H9 (cell line): Measurements from ENCODE around the gene LRRC39. TPM values are rescaled to one million over a fixed set of nuclear protein-coding genes. Genes with fewer than 3 reads are reported as not detected.

ENCODE experiments used
- DNase-seq: peaks from one replicate; pipeline ENCODE4 v3.0.0-alpha.2; 2017
- H2AFZ ChIP-seq: one replicate; pipeline ENCODE4 v1.6.1; 2013; ENCODE audit warnings: mild to moderate bottlenecking, low read length, control low read depth, moderate library complexity
- H2AK5ac ChIP-seq: 2 replicates; pipeline ENCODE4 v1.6.1; 2013; ENCODE audit warnings: low read length, control low read depth, mixed read lengths; ENCODE audit not compliant: insufficient read length
- H2BK120ac ChIP-seq: one replicate; pipeline ENCODE4 v1.6.1; 2013; ENCODE audit warnings: low read depth, mild to moderate bottlenecking, low read length, control low read depth, inconsistent platforms; ENCODE audit not compliant: poor library complexity, severe bottlenecking
- H2BK12ac ChIP-seq: 2 replicates; pipeline ENCODE4 v1.6.1; 2013; ENCODE audit warnings: low read length, control low read depth, mixed read lengths, low read depth; ENCODE audit not compliant: insufficient read length
- H2BK15ac ChIP-seq: 2 replicates; pipeline ENCODE4 v1.6.1; 2013; ENCODE audit warnings: low read depth, low read length, control low read depth
- H2BK20ac ChIP-seq: one replicate; pipeline ENCODE4 v1.6.1; 2013; ENCODE audit warnings: low read depth, mild to moderate bottlenecking, low read length, control low read depth, inconsistent platforms; ENCODE audit not compliant: poor library complexity, severe bottlenecking
- H2BK5ac ChIP-seq: 2 replicates; pipeline ENCODE4 v1.6.1; 2013; ENCODE audit warnings: low read length, control low read depth, mixed read lengths; ENCODE audit not compliant: insufficient read length
- H3K14ac ChIP-seq: 2 replicates; pipeline ENCODE4 v1.6.1; 2013; ENCODE audit warnings: low read length, control low read depth; ENCODE audit not compliant: insufficient read depth
- H3K18ac ChIP-seq: 2 replicates; pipeline ENCODE4 v1.6.1; 2013; ENCODE audit warnings: low read depth, mild to moderate bottlenecking, mixed read lengths, low read length, control low read depth; ENCODE audit not compliant: insufficient read length
- H3K23ac ChIP-seq: 2 replicates; pipeline ENCODE4 v1.6.1; 2013; ENCODE audit warnings: low read length, control low read depth, mixed read lengths, low read depth; ENCODE audit not compliant: insufficient read length
- H3K23me2 ChIP-seq: 2 replicates; pipeline ENCODE4 v1.6.1; 2013; ENCODE audit warnings: low read depth, mild to moderate bottlenecking, mixed read lengths, low read length, control low read depth; ENCODE audit not compliant: insufficient read length, poor library complexity, severe bottlenecking
- H3K27ac ChIP-seq: 2 replicates; pipeline ENCODE4 v1.5.1; 2013; ENCODE audit warnings: low read length, control low read depth, mixed read lengths, low read depth; ENCODE audit not compliant: insufficient read length
- H3K27me3 ChIP-seq: 2 replicates; pipeline ENCODE4 v1.6.1; 2013; ENCODE audit warnings: low read length, control low read depth, inconsistent platforms; ENCODE audit not compliant: insufficient read depth
- H3K4ac ChIP-seq: 2 replicates; pipeline ENCODE4 v1.6.1; 2013; ENCODE audit warnings: low read depth, mild to moderate bottlenecking, control low read depth, inconsistent platforms, low read length, moderate library complexity
- H3K4me1 ChIP-seq: 2 replicates; pipeline ENCODE4 v1.6.1; 2013; ENCODE audit warnings: low read length, control low read depth, inconsistent platforms; ENCODE audit not compliant: insufficient read depth
- H3K4me2 ChIP-seq: 2 replicates; pipeline ENCODE4 v1.6.1; 2013; ENCODE audit warnings: low read length, control low read depth, mixed read lengths; ENCODE audit not compliant: insufficient read length, insufficient read depth
- H3K56ac ChIP-seq: 2 replicates; pipeline ENCODE4 v1.6.1; 2013; ENCODE audit warnings: low read depth, mild to moderate bottlenecking, mixed read lengths, low read length, control low read depth; ENCODE audit not compliant: insufficient read length
- H3K79me1 ChIP-seq: 2 replicates; pipeline ENCODE4 v1.6.1; 2013; ENCODE audit warnings: low read depth, mild to moderate bottlenecking, moderate library complexity, low read length, control low read depth, inconsistent platforms; ENCODE audit not compliant: insufficient read depth, poor library complexity, severe bottlenecking
- H3K79me2 ChIP-seq: 2 replicates; pipeline ENCODE4 v1.6.1; 2013; ENCODE audit warnings: low read length, control low read depth, inconsistent platforms; ENCODE audit not compliant: insufficient read depth
- H3K9ac ChIP-seq: 2 replicates; pipeline ENCODE4 v1.6.1; 2013; ENCODE audit warnings: low read length, control low read depth, mixed read lengths; ENCODE audit not compliant: insufficient read length; ENCODE audit errors: extremely low read depth
- H3K9me3 ChIP-seq: one replicate; pipeline ENCODE4 v1.6.1; 2013; ENCODE audit warnings: low read depth, low read length, inconsistent platforms; ENCODE audit not compliant: control insufficient read depth
- H3T11ph ChIP-seq: one replicate; pipeline ENCODE4 v1.6.1; 2013; ENCODE audit warnings: mild to moderate bottlenecking, low read length, control low read depth, inconsistent platforms
- H4K20me1 ChIP-seq: one replicate; pipeline ENCODE4 v1.6.1; 2013; ENCODE audit not compliant: control insufficient read depth, insufficient read length, insufficient read depth
- H4K5ac ChIP-seq: 2 replicates; pipeline ENCODE4 v1.6.1; 2013; ENCODE audit warnings: low read depth, mild to moderate bottlenecking, mixed read lengths, low read length, control low read depth; ENCODE audit not compliant: insufficient read length
- H4K8ac ChIP-seq: replicated peaks from 2 replicates; pipeline ENCODE4 v1.6.1; 2013; ENCODE audit warnings: low read length, control low read depth, mixed read lengths, low read depth; ENCODE audit not compliant: insufficient read length
- H4K91ac ChIP-seq: 2 replicates; pipeline ENCODE4 v1.6.1; 2013; ENCODE audit warnings: low read depth, mild to moderate bottlenecking, moderate library complexity, mixed read lengths, low read length, control low read depth; ENCODE audit not compliant: insufficient read length
- H3K27ac Mint-ChIP-seq, 3 experiments: 2 replicates in 2 of 3; 3 replicates in 1 of 3; pipeline ENCODE4 v1.8.0; 2020 to 2021; ENCODE audit warnings: mixed read lengths in 3 of 3, mild to moderate bottlenecking in 1 of 3, moderate library complexity in 1 of 3
- H3K27me3 Mint-ChIP-seq: 2 replicates; pipeline ENCODE4 v1.8.0; 2021; ENCODE audit warnings: low read depth, mild to moderate bottlenecking, moderate library complexity, mixed read lengths
- H3K36me3 Mint-ChIP-seq, 3 experiments: 2 replicates in 2 of 3; 3 replicates in 1 of 3; pipeline ENCODE4 v1.8.0; 2020 to 2021; ENCODE audit warnings: low read depth in 3 of 3, mixed read lengths in 3 of 3; ENCODE audit not compliant: insufficient read depth in 1 of 3
- H3K4me1 Mint-ChIP-seq, 2 experiments: 2 replicates each; pipeline ENCODE4 v1.8.0; 2020; ENCODE audit warnings: mixed read lengths in 2 of 2
- H3K4me3 Mint-ChIP-seq, 2 experiments: 2 replicates in 1 of 2; 3 replicates in 1 of 2; pipeline ENCODE4 v1.8.0; 2020 to 2021; ENCODE audit warnings: mild to moderate bottlenecking in 2 of 2, mixed read lengths in 2 of 2, moderate library complexity in 1 of 2
- H3K9me3 Mint-ChIP-seq, 2 experiments: 2 replicates in 1 of 2; 3 replicates in 1 of 2; pipeline ENCODE4 v1.8.0; 2020; ENCODE audit warnings: mild to moderate bottlenecking in 2 of 2, mixed read lengths in 2 of 2, moderate library complexity in 1 of 2
- WGBS: extraction: QIAGEN DNeasy Blood & Tissue Kit; methylation state at CpG from one replicate; pipeline ENCODE4 v1.1.7; 2013; ENCODE audit warnings: missing lambda C conversion rate, low lambda C conversion rate, mixed read lengths; ENCODE audit not compliant: insufficient read length; ENCODE audit errors: extremely low coverage; 5-methylcytosine and 5-hydroxymethylcytosine counted together
- total RNA-seq: library from RNA; stranded (reverse); gene quantifications from 2 replicates; pipeline ENCODE4 v1.2.1, GENCODE V29; 2021
- TF ChIP-seq, protein P1 (sequence below): fragments of 200-600 bp; sonication (generic); conservative IDR thresholded peaks from 3 replicates; pipeline ENCODE4 v1.8.0; 2021; ENCODE audit warnings: antibody characterized with exemption, mild to moderate bottlenecking

LRRC39 gene
- total RNA-seq, 1 experiment from 2014 or later = 0.37 TPM

DNA sequence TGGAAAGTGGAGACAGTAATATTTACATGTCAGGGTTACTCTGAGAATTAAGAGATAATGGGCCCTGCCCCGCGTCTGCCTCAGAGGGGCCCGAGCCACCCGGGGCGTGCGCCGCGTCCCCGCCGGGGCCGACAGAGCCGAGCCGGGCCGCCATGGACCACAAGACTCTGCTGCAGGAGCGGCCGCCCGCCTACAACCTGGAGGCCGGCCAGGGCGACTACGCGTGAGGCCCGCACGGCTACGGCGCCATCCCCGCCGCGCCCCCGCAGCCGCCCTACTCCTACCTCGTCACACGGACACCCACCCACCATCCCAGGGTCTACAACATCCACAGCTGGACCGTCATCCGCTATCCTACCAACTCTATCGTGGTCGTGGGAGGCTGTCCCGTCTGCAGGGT, 35.1 kb upstream of the LRRC39 start:
- Mint-ChIP-seq H3K4me3 (no peak overlapping the region), H3K36me3 (peaks cover 15 to 60% (median 46%) of the 10 kb centered on the region in 3 experiments), H3K27me3 (no peaks in the 10 kb centered on the region), H3K9me3 (no peaks in the 10 kb centered on the region), H3K27ac (peak overlapping the region in 1 of 3 experiments; percentile 70; a peak in 1 of 7 replicates), H3K4me1 (no peaks in the 10 kb centered on the region)
- TF ChIP-seq, protein P1, sequence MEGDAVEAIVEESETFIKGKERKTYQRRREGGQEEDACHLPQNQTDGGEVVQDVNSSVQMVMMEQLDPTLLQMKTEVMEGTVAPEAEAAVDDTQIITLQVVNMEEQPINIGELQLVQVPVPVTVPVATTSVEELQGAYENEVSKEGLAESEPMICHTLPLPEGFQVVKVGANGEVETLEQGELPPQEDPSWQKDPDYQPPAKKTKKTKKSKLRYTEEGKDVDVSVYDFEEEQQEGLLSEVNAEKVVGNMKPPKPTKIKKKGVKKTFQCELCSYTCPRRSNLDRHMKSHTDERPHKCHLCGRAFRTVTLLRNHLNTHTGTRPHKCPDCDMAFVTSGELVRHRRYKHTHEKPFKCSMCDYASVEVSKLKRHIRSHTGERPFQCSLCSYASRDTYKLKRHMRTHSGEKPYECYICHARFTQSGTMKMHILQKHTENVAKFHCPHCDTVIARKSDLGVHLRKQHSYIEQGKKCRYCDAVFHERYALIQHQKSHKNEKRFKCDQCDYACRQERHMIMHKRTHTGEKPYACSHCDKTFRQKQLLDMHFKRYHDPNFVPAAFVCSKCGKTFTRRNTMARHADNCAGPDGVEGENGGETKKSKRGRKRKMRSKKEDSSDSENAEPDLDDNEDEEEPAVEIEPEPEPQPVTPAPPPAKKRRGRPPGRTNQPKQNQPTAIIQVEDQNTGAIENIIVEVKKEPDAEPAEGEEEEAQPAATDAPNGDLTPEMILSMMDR = no peak
- H2BK20ac ChIP-seq = no peak overlapping the region
- no peak overlapping the region for H2BK120ac ChIP-seq
- H3K18ac ChIP-seq = no peak overlapping the region
- no peak overlapping the region for H3K27ac ChIP-seq
- no peak overlapping the region for H4K91ac ChIP-seq
- DNase-seq = no peak
- no peak overlapping the region for H3K9ac ChIP-seq
- no CpG with 5 or more reads among the region's 37 CpGs for WGBS
- no peak overlapping the region for H3K56ac ChIP-seq
- H2AFZ ChIP-seq = no peak overlapping the region
- H2BK12ac ChIP-seq = no peak overlapping the region
- H3K23me2 ChIP-seq = no peaks in the 10 kb centered on the region
- H2BK15ac ChIP-seq = no peak overlapping the region
- H3K23ac ChIP-seq = no peak overlapping the region
- no peaks in the 10 kb centered on the region for H3K79me2 ChIP-seq
- no peaks in the 10 kb centered on the region for H3K9me3 ChIP-seq
- no peaks in the 10 kb centered on the region for H4K20me1 ChIP-seq
- no peaks in the 10 kb centered on the region for H3K79me1 ChIP-seq
- H3K4ac ChIP-seq = no peak overlapping the region
- H3K27me3 ChIP-seq = no peaks in the 10 kb centered on the region
- H2BK5ac ChIP-seq = no peak overlapping the region
- no peak overlapping the region for H3T11ph ChIP-seq
- no peak overlapping the region for H2AK5ac ChIP-seq
- no peak overlapping the region for H4K5ac ChIP-seq
- no peaks in the 10 kb centered on the region for H3K4me1 ChIP-seq
- H3K4me2 ChIP-seq = no peak overlapping the region
- no peak overlapping the region for H4K8ac ChIP-seq
- H3K14ac ChIP-seq = no peak overlapping the region
